Measurements from ENCODE around the gene PITX1. TPM values are rescaled to one million over a fixed set of nuclear protein-coding genes. Genes with fewer than 3 reads are reported as not detected.

Gene PITX1
- total RNA-seq, 1 donor from 2014 or later: not detected

DNA sequence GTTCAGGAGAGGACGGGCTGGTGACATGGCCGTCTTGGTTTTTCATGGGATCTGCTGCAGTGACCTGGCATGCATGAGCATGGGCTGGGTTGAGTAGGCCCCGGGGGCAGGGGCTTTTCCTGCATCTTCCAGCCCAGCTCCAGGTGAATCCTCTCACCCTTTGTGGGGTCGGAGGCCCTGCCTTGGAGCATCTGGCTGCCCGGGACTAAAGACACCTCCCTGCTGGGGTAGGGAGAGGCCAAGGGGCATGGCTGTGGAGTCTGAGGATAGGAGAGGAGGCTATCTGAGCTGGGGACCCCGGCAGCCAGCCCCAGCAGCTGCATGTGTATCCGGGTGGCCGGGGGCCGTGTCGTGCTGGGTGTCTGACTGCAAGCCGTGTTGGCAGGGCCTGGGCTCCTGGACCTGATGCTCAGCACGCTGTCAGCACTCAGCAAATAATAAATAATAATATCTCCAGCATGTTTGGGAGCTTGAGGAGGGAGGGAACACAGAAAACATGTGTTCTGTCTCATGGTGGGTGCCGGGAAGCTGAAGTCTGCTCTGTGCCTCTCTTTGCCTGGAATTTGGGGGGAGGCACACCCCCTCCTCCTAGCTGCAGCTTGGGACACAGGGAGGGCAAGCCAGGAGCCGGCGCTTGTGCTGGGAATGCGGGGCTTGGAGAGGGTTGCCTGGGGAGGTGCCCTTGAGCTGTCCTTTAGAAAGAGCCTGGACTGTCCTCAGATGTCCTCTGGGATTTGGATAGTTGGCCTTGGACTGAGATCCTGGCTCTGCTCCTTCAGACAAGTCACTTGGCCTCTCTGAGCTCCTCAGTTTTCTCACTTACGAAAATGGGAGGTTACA lies 28.4 kb upstream of the PITX1 start:
- no peak for DNase-seq (ENCODE audit: low read depth in 2 of 2)

DNA sequence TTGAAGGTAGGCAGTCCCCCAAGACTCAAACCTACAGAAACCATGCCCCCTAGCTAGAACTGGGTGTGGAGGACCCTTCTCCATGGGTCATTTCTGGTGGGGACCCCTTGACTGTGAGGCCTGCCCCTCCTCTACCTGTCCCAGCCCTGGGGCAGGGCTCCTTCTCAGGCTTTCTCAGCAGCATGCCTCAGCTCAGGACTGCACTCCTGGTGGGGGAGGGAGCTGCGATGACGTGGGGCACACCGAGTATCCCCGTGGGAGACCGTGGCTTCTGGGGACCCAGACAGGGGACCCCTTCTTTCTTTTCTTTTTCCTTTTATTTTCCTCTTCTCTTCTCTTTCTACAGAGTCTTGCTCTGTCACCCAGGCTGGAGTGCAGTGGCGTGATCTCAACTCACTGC lies 27.0 kb upstream of the PITX1 start:
- no peak for DNase-seq (ENCODE audit: low read depth in 2 of 2)

DNA sequence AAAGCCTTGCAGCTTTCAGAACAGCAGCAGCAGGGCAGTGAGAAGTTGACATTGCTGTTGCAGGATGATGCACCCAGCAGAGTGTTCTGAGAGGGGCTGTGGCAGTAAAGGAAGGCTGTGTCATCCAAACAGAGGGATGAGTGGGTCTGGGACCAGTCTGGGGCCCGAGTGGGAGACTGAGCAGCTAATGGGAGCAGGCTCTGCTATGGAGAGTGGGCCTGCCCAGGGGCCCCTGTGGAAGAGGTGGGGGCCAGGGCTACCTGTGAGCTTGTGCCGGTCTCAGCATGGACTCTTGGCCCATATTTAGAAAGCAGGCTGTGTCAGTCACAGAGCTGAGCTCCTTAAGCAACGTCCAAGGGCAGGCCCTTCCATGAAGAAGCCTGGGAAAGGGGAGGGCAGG lies 26.0 kb upstream of the PITX1 start:
- DNase-seq (ENCODE audit: low read depth in 2 of 2): no peak

DNA sequence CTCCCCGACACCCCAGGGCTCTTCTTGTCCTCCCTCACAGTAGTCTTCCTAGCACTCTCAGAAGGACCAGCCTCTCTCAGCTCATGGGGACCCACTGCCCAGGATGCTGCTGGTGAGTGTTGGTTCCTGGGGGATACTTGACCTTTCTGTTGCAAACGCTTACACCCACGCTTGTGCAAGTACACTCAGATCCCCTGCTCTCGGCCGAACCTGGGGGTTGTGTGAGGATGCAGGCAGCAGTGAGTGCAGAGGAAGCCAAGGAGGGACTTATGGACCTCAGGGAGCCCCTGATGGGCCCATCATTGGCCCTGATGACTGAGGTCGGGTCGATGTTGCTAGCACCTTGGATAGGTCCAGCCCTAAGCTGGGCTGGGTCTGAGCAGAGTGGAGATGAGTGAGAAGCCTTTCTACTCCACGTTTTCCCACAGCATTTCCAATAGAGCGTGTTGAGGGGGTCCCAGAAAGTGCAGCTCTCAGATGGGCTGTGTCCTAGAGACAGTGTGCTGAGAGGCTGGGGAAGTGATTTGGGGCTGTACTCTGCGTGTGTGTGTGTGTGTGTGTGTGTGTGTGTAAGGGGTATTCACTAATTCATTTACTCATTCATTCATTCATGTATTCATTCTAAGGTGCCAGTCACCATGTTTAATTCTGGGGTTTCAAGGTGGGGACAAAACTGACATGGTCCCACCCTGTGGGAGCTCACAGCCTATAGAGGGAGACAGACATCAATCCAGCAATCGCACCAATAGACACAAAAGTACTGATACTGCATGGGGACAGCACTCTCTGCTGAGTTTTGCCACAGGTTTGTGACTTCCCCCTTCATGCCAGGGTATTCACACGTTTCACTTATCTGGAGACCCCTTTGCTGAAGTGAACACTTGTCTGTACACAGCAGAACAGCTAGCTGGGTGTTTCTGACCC lies 25.2 kb upstream of the PITX1 start:
- no peak for DNase-seq (ENCODE audit: low read depth in 2 of 2)

DNA sequence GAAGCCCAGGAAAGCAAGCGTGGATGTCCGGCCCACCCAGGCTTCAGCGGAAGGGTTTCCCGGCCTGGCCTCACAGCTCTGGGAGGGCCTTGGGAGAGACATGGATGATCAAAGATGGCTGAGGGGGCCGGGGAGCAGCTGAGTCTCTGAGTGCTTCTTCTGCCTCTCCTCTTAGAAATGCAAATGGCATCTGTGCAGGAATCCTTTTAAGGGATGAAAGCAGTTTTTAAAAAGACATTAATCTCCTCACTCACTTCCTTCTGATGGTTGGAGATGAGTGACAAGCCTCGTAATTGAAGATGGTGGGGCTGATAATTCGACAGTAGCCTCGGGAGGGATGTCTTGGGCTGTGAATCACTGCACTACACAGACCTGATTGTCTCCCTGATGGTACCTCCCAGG lies 24.3 kb upstream of the PITX1 start:
- DNase-seq (ENCODE audit: low read depth in 2 of 2): no peak

DNA sequence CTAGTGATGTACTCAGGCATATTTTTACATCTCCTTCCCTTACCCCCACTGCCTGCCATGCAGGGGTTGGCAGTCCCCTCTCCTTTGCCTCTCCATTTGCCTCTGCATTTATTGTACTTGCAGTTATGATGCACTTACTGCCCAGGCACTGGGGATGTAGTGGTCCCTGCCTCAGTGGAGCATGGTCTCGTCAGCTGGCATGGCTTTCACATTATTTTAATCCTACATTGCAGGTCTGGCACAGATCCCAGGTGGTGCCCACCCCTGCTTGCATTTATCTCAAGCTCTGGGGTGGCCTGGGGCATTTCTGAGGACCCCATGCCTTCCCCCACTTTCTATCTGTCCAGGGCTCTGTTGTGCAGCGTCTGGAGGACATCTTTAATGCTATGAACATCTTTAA lies 23.2 kb upstream of the PITX1 start:
- DNase-seq (ENCODE audit: low read depth in 2 of 2): no peak

DNA sequence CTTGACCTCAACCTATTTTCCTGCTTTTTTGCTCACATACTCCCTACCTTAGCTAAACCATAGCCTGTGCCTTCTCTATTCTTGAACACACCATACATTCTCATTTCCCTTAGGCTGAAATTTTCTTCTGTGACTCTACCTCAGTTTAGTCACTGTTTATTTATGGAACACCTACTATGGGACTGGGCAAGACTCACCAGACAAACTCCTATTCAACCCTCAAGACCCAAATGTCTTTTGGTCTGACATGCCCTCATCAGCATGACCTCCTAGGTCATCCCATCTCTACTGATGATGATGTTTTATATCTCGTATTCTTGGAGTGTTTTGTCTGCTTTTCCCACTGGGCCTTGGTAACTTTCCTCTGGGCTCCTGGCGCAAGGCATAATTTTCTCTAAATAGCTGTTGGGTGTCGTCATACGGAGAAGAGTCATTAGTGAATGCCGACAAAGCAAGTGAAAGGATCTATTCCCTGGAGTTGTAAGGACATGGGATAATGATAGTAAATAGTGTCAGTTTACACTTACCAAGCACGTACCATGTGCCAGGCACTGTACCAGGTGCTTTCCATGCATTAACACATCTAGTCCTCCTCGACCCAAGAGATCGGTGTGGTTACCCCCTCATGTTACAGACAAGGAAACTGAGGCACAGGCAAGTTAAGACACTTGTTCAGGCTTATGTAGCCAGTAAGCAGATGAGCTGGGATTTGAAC lies 22.4 kb upstream of the PITX1 start:
- no peak for DNase-seq (ENCODE audit: low read depth in 2 of 2)

DNA sequence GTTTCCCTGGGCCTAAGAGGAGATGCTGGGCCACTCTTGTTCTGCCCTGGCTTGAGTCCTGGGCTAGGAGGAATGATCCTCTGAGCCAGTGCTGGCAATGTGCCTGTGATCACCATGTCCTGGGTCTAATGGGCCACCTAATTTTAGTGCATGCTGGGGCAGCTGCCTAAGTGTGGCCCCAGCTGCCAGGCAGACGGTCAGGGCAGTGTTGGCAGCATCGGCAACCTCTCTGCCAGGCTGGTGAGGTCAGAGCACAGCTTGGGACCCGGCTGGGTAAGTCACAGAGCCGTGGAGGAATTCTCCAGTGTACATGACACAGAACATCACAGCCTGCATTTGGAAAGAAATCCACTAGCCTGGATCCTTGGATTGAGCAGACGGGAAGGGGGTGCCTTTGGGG lies 21.4 kb upstream of the PITX1 start:
- DNase-seq (ENCODE audit: low read depth in 2 of 2): no peak

DNA sequence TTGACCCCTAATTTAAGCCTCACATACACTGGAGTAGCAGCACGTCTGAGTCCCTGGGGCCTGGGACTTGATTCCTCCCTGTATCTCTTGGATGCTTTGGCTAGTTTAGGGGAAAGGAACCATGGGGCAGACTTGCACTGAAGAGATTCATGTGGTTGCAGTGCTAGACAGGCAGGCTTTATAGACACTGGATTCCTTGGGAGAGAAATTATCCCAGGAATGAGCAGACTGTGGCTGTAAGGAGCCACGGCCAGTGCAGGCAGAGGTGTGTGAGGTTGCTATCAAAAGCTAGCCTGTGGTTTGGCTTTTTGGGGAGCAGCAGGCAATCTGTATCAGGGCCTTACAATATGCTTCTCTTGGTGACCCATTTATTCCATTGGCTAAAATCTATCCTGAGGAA lies 20.5 kb upstream of the PITX1 start:
- DNase-seq (ENCODE audit: low read depth in 2 of 2): no peak

DNA sequence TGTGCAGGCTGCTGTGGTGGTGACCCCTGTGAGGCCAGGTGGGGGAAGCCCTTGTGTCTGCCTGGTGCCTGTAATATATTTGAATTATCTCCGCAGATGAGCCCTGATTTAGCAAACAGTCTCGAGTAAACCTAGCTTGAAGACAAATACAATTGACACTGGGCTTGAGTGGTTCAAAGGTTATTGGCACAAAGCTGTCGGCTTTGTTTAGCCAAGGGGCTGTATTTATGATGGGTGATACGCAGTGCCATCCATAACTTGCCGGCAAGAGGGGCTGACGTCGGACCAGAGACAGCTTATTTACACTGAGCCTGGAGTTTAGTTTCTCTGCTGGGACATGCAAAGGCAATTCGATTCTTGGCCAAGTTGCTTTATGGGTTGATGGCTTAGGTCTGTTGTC lies 20.0 kb upstream of the PITX1 start:
- DNase-seq (ENCODE audit: low read depth in 2 of 2): no peak

DNA sequence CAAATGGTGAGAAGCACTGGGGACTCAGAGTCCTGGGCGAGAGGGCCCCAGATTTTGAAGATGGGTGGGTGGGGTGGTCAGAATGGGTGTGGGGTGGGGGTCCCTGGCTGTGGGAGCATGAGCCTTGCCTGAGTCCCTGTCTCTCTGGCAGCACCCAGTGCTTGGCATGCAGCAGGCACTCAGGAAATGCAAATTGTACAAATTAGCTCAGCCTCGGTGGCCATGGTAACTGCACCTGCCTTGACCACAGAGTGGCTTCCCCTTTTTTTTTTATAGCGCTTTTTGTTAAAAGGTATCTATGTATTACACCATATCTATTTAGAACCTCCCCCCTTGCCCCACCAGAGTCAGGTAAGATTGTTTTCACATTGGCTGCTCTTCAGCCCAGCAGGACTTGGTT lies 19.2 kb upstream of the PITX1 start:
- no peak for DNase-seq (ENCODE audit: low read depth in 2 of 2)

DNA sequence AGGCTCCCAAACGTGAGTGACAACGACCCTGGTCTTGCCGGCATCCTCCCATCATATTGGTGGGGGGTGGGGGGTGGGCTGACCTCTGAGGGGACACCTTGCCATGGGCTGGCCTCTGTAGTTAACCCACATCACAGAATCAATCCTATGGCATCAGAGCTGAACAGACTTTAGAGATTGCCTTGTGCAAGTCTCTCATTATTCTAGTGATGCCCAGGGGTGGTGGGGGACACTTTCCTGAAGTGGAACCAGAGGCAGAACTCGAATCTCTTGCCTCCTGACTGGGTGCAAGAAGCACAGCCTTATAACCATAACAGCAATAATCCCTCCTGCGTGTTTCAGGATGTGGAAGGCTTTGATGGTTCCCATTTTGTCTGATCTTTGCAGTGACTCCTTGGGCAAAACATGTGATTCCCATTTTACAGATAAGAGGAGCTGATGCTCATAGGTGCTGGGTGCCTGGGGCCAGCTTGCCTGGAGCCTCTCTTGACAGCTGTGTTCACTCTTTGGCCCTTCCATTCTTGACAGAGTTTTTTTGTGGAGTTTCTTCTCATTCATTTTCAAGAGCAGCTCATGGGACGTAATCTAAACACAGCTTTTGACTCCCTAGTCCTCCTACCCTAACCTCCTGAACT lies 18.6 kb upstream of the PITX1 start:
- no peak for DNase-seq (ENCODE audit: low read depth in 2 of 2)

DNA sequence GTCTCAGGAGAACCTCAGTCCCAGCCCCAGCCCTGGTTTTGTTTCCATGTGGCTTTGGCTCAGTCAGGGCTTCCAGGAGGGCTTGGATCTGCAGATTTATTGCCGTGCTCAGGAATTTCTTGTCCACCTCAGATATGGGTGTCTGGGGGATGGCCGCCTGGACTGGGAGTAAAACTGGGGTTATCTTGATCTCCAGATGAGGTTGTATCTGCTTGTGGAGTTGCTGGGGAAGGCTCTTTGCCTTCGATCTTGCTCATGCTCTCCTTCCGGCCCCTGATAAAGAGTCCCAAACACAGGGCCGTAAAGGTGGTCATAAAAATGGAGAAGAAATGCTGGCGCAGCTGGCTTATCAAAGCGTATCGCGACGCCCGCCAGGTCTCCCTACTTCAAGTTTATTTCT lies 17.8 kb upstream of the PITX1 start:
- DNase-seq (ENCODE audit: low read depth in 2 of 2): no peak

DNA sequence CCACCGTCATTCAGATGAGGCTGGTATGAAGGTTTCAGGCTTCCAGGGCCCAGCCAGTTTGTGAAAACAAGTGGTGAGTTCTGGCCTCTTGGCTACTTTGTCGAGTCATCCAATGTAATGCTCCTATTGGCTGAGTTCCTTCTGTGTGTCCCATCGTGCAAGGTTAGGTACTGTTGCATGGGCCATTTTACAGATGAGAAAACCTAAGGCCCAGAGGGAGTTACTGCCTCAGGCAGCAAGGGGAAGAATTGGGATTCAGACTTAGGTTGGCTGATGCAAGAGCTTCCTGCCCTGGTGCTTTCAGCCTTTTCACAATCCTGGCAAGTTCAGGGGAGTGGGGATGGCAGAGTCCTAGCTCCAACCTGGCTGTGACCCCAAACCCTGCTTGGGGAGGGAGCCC lies 17.4 kb upstream of the PITX1 start:
- no peak for DNase-seq (ENCODE audit: low read depth in 2 of 2)

DNA sequence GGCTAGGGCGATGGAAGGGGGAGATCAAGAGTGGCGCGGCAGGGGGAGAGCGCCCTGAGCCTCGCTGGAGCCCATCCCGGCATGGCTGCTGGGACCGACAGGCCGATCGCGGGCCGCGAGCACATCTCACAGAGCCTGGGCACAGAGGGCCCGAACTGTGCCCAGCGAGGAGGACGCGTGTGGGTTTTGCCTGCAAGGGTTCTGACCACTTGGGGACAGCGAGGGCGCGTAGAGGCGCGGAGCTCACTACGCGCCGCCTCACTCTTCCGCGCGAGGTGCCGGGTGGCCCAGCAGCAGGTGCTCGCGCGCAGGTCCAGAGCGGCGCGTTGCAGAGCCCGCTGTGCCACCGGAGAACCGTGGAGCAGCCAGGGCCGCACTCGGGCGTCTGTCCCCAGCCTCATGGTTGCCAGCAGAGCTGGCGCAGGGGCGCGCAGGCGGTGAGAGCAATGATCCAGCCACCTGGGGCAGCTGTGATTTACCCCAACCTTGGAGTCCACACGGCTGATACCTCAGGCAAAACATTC lies 16.3 kb upstream of the PITX1 start:
- DNase-seq (ENCODE audit: low read depth in 2 of 2): no peak

DNA sequence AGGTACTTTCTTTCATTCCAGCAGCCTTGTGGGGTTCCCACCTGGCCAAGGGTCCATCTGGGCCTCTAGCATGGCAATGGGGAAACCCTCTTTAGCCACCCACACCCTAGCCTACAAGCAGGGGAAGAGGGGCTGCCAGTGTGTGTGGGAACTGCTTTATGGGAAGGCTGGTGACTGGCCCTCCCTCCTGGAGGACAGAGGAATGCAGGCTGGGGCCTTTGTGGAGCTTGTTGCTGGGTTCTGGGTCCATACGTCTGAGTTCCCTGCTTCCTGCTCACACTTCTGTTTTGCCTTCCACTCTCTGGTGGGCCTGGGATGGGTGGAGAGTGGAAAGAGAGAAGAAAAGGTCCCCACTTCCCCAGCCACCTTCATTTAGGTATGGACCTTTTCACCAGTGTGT lies 14.9 kb upstream of the PITX1 start:
- no peak for DNase-seq (ENCODE audit: low read depth in 2 of 2)

DNA sequence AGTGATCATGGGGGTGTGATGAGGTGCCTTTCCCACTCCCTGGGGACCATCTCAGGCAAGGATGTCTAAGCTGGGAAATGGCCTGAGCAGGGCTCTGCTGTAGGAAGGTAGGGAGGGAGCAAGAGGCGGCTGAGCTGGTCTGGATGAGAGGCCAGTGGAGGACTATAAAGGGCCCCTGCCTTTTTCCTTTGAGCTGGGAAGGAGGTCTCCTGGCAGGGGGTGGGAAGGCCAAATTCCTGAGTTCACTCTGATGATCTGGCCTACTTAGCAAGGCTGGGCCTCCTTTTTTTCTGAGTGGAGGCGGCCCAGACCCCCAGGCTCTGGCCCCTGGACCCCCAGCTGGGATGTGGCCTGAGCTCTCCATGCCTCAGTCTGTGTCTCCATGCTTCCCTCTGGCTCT lies 14.3 kb upstream of the PITX1 start:
- DNase-seq (ENCODE audit: low read depth in 2 of 2): no peak

DNA sequence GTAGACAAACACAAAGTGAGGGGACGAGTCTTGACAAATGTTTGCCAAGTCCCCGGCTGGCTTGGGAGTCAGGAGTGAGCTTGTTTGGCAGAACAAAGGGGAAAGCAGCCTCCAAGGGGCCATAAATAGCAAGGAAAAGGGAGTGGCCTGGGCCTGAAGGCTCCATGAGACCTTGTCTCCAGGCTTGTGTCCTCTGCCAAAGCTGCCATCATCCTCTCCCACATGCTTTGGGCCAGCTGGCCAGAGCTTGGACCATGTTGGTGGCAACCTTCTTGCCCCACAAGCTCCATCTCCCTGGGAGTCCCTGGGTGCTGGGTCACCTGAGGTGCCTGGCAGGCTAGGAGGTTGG lies 13.3 kb upstream of the PITX1 start:
- DNase-seq (ENCODE audit: low read depth in 2 of 2): no peak

DNA sequence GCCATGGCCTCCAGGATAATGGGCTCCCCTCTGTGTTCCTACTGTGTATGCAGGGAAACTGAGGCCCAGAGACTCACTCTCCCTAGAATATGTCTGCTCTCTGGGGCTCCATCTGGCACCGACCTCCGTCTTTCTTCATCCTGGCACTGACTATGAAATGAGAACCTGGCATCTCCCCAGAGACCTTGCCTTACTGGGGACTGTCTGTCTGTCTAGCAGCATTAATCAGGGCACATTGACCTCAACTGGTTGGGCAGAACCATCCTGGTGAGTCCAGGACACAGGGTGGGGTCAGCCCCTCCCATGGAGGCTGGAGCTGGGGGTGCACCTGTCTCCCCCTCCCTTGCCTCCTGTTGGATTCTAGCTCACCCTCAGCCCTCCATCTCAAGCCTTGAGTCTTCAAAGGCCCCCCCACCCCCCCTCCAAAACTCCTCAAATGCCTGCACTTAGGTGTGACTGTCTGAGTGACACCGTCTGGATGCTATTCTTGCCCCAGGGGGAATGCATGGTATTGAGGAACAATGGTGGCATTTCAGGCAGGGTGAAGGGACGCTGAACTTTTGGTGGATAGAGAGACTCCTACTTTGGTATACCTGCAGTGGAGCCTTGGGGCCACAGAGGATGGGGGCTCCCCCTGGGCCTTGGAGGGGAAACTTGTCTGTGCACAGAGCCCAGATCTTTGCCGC lies 12.8 kb upstream of the PITX1 start:
- no peak for DNase-seq (ENCODE audit: low read depth in 2 of 2)

DNA sequence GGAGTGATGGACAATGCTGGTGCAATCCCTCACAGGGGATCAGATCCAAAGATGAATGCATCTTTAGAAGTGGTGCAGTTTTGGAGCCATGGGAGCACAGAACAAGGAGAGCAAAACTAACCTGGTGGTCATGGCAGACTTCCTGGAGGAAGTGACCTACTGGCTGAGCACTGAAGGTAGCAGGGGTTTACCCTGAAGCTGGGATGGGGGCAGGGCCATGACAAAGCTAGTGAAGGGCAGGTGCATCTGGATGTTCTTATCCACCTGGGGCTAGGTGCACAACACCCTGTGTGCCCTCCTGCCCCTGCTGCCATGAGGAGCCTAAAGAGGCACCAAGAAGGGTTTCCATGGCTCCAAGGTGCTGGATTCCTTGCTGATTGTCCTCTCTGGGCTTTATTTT lies 11.5 kb upstream of the PITX1 start:
- no peak for DNase-seq (ENCODE audit: low read depth in 2 of 2)

DNA sequence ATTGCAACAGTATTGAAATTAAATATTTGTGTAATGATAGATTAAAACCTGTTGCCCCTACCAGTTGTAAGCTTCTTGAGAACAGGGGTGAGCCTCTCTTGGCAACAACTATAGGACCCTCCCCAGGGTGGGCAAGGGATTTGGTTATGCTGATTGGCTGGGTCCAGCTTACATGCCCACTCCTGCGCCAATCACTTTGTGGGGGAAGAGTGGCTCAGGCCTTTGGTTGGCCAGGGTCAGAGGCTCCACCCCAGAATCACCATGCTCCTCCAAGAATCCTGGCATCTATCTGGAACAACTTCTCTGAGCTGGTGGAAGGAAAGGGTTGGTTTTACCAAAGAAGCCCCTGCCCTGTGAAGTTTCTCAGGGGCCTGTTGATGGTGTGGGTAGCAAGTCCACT lies 8.6 kb upstream of the PITX1 start:
- DNase-seq (ENCODE audit: low read depth in 2 of 2): no peak
